Middle frontal gyrus (tissue), 1 donor: Measurements from ENCODE around the gene C10orf71.

ENCODE experiments used
- DNase-seq: peaks from one replicate; pipeline ENCODE4 v3.0.0-alpha.2; 2015; ENCODE audit warnings: low spot score; ENCODE audit errors: extremely low spot score

Gene C10orf71

GRCh38 chr10:49330127-49330665, 31.2 kb downstream of the C10orf71 start:
- no peak for DNase-seq

- DNase-seq, result no peak
Measured at GRCh38 chr10:49331431-49331830, 32.5 kb downstream of the C10orf71 start.

- DNase-seq, result no peak
Measured at GRCh38 chr10:49332333-49332732, 33.4 kb downstream of the C10orf71 start.

GRCh38 chr10:49332768-49333167, 33.8 kb downstream of the C10orf71 start:
- no peak for DNase-seq

GRCh38 chr10:49333192-49333591, 34.2 kb downstream of the C10orf71 start:
- no peak for DNase-seq

- no peak for DNase-seq
Measured at GRCh38 chr10:49334964-49335363, 36.0 kb downstream of the C10orf71 start.

GRCh38 chr10:49335364-49335972, 36.5 kb downstream of the C10orf71 start:
- no peak for DNase-seq

GRCh38 chr10:49338604-49339003, 39.6 kb downstream of the C10orf71 start:
- no peak for DNase-seq

GRCh38 chr10:49344840-49345239, 45.9 kb downstream of the C10orf71 start:
- DNase-seq, result no peak

GRCh38 chr10:49347342-49347741, 48.4 kb downstream of the C10orf71 start:
- DNase-seq, result no peak

GRCh38 chr10:49347827-49348226, 48.9 kb downstream of the C10orf71 start:
- DNase-seq, result no peak

- DNase-seq, result no peak
Measured at GRCh38 chr10:49348593-49348992, 49.6 kb downstream of the C10orf71 start.

- no peak for DNase-seq
Measured at GRCh38 chr10:49349390-49349789, 50.4 kb downstream of the C10orf71 start.

- DNase-seq, result no peak
Measured at GRCh38 chr10:49350138-49350537, 51.2 kb downstream of the C10orf71 start.

GRCh38 chr10:49350846-49351532, 52.0 kb downstream of the C10orf71 start:
- no peak for DNase-seq

- DNase-seq, result no peak
Measured at GRCh38 chr10:49351669-49352068, 52.7 kb downstream of the C10orf71 start.

GRCh38 chr10:49352323-49352722, 53.4 kb downstream of the C10orf71 start:
- no peak for DNase-seq

- no peak for DNase-seq
Measured at GRCh38 chr10:49353026-49353894, 54.3 kb downstream of the C10orf71 start.

GRCh38 chr10:49353895-49354566, 55.1 kb downstream of the C10orf71 start:
- no peak for DNase-seq

GRCh38 chr10:49354593-49354992, 55.6 kb downstream of the C10orf71 start:
- DNase-seq, result no peak

GRCh38 chr10:49355221-49355620, 56.3 kb downstream of the C10orf71 start:
- no peak for DNase-seq
